Measurements from ENCODE around the gene SORCS1.

SORCS1 gene

DNA sequence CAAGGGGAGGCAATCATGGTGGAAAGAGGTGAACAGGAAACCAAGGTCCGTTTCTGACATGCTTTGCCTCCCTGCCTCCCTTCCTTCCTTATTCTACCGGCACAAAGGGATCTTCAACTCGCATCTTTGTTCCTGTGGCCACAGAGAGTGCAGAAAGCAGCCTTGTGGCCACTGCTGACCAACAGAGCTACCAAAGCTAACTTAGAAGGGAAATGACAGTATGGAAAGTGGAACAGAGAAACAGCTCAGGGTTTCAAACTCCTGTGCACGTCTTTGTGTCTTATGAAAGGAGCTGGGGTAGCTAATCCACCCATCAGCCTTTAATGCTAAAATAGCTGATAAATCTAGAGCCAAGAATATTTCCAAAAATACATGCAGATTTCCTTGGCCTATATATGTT, 588.0 kb downstream of the SORCS1 start:
- DNase-seq (ENCODE audit: low read depth) = no peak
- TF ChIP-seq CTCF (IDR thresholded peaks at IDR 0.05; ENCODE audit: control insufficient read depth, extremely low read depth, insufficient read depth) = no peak

GRCh38 chr10:106573106-106573505, 591.4 kb downstream of the SORCS1 start:
- DNase-seq (ENCODE audit: low read depth) = no peak
- TF ChIP-seq CTCF (IDR thresholded peaks at IDR 0.05; ENCODE audit: control insufficient read depth, extremely low read depth, insufficient read depth) = no peak

More for the DNA sequence above, 588.0 kb downstream of the SORCS1 start:
- H3K4me3 ChIP-seq (ENCODE audit: low read depth, low read length) = no peak overlapping the region

DNA sequence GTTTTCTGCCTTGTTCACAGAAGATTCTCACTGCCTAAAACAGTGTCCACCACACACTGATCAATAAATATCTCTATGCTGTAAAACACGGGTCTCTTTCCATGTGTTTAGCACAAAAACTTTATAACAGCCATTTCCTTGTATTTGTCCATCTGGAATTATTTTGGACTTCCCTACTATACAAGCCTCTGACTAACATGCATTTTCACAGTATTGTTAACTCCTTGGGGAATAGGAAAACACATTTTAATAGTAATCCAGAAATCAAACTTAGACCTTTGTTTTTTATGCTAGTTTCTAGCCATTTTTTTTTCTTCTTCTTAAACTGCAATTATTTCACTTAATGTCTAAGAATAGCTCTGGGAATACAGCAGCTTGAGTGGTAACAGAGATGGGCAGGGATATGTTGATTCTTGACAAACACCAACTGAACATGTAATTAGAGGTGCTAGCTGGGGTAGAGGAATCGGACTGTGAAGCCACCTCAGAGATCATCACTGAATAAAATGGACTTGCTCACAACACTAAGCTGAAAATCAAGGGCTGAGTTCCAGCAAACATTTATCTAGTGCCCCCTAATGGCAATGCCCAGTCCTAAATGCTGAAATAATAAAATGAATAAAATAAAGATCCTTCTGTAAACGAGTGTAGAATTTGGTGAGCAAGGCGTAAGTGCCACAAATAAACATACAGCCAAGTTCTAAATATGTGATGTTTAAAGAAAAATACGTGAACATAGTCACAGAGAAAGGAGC, 593.1 kb downstream of the SORCS1 start:
- no peak for DNase-seq (ENCODE audit: low read depth)

More at GRCh38 chr10:106573106-106573505, 591.4 kb downstream of the SORCS1 start:
- H3K4me3 ChIP-seq (ENCODE audit: low read depth, low read length) = no peak overlapping the region

GRCh38 chr10:106570268-106570667, 594.2 kb downstream of the SORCS1 start:
- no peak for TF ChIP-seq CTCF (IDR thresholded peaks at IDR 0.05; ENCODE audit: control insufficient read depth, extremely low read depth, insufficient read depth)
- no peak for DNase-seq (ENCODE audit: low read depth)
- no peak overlapping the region for H3K4me3 ChIP-seq (ENCODE audit: low read depth, low read length)

More for the DNA sequence above, 593.1 kb downstream of the SORCS1 start:
- H3K4me3 ChIP-seq (ENCODE audit: low read depth, low read length) = no peak overlapping the region
- peak; percentile 66 for TF ChIP-seq CTCF (IDR thresholded peaks at IDR 0.05; ENCODE audit: control insufficient read depth, extremely low read depth, insufficient read depth)

GRCh38 chr10:106567629-106568028, 596.9 kb downstream of the SORCS1 start:
- no peak for DNase-seq (ENCODE audit: low read depth)
- no peak overlapping the region for H3K4me3 ChIP-seq (ENCODE audit: low read depth, low read length)
- TF ChIP-seq CTCF (IDR thresholded peaks at IDR 0.05; ENCODE audit: control insufficient read depth, extremely low read depth, insufficient read depth) = no peak

- TF ChIP-seq CTCF (IDR thresholded peaks at IDR 0.05; ENCODE audit: control insufficient read depth, extremely low read depth, insufficient read depth) = no peak
- DNase-seq (ENCODE audit: low read depth) = no peak
- H3K4me3 ChIP-seq (ENCODE audit: low read depth, low read length) = no peak overlapping the region
Measured at GRCh38 chr10:106566873-106567272, 597.6 kb downstream of the SORCS1 start.

GRCh38 chr10:106565546-106565945, 599.0 kb downstream of the SORCS1 start:
- H3K4me3 ChIP-seq (ENCODE audit: low read depth, low read length) = no peak overlapping the region
- no peak for TF ChIP-seq CTCF (IDR thresholded peaks at IDR 0.05; ENCODE audit: control insufficient read depth, extremely low read depth, insufficient read depth)
- no peak for DNase-seq (ENCODE audit: low read depth)

Measured in LNCaP clone FGC (cell line).